ENCODE results near the gene MARCKS.
"Not testable (repeated sequence)": the region's sequence is repeated elsewhere in the genome, so short reads cannot be mapped to it uniquely, and the experiment has no call there.

The MARCKS gene

DNA sequence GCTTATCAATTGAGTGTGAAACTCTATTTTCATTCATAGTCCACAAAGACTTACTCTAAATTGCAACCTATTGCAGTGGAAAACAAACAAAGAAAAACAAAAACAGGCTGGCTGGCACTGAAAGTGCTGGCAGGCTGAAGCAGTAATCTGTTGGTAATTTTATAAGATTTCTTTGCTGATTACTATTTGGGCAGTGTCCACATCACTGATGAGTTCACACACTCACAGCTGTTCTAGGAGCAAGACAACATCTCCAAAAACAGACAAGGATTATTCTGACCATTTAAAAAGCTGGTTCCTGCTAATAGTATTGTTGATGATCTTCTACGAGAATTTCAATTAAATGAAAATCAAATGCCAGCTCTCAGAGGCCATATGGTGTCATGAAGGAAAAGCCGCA lies 26.9 kb downstream of the MARCKS start:
- no peak for DNase-seq (ENCODE audit: low read depth)

DNA sequence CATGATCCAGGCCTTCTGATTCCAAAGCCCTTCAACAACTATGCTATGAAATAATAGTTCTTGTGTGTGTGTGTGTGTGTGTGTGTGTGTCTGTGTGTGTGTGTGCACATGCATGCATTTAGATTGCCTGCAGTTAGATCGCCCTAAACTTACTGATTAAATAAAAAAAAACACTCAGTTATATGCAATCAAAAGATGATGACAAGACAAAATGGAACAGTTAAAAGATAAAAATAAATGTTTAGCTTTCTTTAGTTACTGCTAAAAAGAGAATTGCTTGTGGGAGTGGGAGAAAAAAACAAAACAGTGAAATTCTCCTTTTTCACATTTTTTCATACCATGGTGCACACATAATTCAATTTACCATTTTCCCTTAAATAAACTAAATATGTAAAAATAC lies 29.4 kb downstream of the MARCKS start:
- DNase-seq (ENCODE audit: low read depth) = no peak

DNA sequence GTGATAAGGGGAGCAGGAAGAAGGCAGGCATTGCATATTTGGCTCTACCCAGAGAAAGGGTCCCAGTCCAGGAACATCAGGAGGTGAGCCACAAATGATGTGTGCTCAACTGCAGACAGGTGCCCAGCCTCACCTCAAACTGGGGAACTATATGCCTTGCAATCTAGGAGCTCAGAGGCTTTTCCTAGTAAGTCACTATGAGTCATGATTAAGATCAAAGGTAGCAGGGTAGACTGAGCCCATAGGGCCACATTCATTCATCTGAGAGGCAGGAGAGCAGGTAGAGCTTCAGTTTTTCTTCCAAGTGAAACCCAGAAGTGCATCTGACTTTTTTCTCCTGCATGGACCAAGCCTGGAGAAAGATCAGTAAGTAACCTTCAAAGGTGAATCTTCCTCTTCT lies 31.3 kb downstream of the MARCKS start:
- DNase-seq (ENCODE audit: low read depth) = no peak

DNA sequence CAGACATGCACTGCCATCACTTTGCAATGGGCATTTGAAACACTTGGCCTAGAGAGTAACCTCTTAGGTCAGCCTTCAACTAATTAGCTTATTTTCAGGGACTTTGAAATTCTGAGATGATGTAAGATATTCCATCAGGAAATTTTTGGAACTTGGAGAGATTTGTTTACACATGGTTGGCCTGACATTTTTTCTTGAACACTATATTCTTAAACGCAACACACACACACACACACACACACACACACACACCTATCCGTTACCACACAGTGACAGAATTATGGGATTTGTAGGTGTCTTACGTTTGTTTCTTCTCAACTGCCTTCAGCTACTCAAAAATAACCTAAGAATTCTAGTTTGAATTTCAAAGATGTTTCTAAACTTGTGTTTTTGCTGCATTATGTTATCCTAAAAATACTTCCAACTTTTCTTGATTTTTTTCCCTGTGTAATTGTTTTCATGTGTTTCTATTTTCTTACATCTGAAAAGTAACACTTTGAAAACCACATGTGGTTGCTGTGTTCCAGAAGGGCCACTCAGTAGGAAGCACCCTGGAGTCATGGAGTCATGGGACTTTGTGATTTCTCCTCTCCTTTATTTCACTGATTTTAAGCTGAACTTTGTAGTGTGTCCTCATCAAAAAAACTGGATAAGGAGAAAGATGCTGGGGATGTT lies 31.9 kb downstream of the MARCKS start:
- DNase-seq (ENCODE audit: low read depth) = no peak

DNA sequence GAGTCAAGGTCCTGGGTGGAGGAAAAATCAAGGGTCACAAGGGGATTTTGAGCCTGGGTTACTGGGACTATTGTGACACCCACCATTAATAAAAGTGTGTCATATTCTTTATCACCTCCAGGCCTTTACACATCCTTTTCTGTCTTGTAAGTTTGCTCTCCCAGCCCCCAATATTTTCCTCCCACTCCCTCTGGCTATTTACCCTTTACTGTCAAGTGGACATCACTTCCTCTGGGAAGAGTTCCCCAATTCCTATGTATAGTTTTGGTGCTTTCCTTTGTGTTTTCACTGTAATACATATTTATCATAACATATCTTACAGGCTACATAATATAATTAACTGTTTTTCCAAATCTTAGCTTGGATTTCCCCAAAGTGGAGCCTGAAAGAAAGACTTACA lies 36.3 kb downstream of the MARCKS start:
- DNase-seq (ENCODE audit: low read depth) = no peak

DNA sequence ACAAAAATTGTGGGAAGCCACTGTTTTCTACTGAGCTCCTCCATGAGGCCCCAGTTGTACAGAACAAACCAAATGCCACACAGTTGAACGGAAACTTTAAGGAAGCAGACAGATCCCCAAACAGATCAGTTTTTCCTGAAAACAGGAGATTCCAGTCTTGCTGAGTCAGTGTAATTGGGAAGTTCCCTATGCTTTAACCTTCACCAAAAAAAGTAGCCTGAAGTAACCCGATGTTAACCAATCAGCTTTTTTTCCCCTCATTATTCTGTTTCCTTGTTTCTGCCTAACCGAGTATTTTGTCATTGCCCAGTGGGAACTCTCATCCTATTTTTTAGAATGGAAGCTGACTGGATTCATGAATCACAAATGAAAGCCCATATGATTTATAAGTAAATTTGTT lies 36.7 kb downstream of the MARCKS start:
- no peak for DNase-seq (ENCODE audit: low read depth)

DNA sequence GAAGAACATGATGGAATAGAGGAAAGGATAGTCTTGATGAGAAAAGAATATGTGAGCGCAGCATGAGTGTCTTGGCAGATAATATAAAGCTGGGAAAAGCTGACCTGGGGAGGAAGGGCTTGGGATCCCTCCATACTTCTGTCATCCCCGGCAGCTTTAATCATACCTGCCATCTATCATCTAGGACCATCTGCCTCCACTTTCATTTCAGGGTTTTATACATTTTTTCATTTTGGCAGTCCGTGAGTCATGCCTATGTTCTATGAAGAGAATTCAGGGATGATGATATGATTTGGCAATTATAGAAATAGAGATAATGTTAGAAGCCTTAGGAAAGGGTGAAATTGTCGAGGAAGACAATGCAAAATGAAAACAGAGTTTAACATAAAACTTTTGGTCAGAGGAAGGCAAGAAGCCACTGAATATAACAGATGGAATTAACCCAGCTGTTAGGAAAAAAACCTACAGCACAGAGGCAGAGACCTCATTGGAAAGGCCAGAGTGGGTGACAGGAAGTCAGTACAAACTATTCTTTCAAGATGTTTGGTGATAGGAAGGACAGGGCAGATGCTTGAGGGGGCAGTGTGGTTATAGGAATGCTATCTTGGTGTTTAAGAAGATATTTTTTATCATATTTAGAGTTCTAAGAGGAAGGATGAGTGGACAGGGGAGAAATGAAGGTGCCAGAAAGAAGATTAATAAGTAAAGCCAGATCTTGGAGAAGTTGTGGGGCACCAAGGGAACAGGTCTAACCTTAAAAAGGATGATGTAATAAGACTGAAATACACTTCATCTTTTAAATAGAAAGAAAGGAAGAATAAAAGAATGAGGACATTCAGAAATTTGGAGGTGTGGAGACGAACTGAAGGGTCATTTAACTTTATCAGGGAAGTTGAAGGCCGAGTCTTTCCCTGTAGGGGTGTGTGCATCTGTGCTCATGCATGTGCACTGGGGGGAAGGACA lies 37.8 kb downstream of the MARCKS start:
- DNase-seq (ENCODE audit: low read depth) = no peak

DNA sequence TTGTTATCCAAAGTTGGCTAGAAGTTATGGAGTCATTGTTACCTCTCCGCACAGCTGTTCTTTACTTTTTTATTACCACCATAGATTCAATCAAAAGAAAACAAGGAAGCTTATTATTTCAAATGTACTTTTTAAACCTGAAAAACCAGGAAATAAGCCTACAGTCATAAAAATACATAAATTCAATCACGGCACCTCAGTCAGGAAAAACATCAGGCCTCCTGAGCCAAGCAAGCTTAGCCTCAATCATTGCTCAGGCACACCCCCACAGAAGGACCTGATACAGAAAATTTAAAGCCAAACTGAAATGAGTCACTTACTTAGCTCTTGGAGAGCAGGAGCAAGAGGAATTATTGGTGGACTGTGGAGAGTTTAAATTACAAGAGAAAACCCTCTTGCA lies 44.3 kb downstream of the MARCKS start:
- DNase-seq (ENCODE audit: low read depth) = no peak

DNA sequence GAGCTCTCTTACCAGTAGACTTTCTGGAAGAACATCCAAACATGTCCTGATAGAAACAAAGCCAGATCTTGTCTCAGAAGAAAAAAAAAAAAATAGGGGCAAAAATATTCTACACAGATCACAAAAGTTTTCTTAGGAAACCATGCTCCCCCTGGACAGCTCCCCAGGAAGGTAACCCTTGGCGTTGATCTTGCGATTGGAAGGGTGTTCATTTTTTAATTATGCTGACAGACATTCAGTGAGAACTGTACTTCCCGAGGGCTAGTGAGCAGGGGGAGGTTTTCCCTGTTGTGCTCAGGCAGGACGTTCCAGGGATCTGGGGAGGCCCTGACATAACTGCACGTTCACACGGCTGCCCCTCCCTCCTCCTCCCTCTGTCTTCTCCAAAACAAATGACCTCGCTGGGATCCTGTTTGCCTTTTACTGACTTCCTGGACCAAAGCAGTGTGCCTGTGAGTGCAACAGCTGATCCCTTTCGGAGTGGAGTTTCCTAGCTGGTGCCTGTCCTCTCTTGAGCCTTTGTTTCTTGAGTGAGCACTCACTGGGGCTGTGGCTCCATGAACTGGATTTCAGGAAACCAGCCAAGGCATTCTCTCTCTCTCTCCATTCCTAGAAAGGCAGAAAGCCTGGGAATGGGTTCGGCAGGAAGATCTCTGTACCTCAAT lies 46.7 kb downstream of the MARCKS start:
- no peak for DNase-seq (ENCODE audit: low read depth)

DNA sequence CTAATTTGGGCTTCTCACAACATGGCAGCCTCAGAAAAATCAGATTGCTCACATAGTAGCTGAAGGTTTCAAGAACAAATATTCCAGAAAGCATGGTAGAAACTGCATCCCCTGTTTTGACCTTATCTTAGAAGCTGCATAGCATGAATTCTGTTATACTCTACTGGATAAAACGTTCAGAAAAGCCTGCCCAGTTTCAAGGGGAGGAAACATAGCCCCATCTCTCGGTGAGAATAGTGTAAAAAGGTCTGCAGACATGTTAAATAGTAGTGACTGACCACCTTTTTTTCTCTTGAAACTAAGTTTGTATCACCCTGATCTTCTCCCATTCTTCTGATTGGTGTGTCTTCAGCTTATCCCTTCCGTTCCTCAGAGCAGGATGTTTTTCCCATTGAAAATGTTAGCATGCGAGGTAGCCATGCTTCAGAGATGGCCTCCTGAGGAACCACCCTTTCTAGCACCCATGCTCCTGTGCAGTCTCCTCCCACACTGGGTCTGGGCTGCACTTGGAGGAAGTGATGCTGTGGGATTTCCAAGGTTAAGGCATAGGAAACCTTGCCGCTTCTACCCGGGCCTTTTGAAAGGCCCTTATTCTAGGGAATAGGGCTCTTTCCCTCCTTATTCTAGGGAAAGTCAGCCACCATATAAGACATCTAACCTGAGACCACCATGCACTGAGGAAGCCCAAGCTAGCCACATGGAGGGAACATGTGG lies 50.1 kb downstream of the MARCKS start:
- no peak for DNase-seq (ENCODE audit: low read depth)

DNA sequence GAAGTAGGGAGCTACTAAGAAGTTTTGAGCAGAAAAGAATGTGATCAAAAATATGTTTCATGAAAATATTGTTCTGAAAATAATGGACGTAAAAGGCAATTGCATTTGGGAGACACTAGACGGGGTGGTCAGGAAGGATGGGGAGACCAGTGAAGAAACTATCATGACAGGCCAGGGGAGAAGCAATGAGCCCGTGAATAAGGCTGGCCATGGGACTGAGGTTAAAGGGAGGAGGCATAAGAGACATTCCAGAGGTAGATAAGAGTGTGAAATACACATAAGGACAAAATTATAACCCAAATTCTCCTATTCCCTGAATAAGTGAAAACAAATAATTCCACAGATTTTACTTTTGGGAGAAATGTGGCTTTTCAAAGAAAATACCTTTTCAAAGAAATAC lies 51.7 kb downstream of the MARCKS start:
- no peak for DNase-seq (ENCODE audit: low read depth)

DNA sequence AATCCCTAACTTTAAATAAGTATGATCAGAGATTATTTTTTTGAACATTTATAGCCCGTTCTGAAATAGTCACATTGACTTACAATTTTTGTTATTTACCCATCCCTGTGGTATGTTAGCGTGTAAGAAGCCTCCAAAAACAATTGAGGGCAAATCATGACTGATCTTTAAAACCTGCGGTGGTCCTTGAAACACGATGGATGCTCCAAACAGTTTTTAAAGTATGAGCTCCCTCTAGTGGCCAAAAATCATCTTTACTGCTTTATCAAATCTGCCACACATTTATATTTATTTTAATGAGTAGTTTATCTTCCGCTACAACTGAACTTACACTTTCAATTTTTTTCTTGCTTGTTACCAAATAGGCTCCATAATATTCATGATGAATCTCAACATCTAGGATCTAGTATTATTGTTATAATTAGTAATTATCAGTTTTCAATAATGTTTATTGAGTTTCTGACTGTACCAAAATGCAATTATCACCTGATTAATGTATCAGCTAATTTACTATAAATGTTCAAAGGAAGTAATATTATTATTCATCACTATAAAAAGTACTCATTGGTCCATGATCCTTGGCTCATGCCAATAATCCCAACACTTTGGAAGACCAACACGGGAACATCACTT lies 52.2 kb downstream of the MARCKS start:
- no peak for DNase-seq (ENCODE audit: low read depth)

DNA sequence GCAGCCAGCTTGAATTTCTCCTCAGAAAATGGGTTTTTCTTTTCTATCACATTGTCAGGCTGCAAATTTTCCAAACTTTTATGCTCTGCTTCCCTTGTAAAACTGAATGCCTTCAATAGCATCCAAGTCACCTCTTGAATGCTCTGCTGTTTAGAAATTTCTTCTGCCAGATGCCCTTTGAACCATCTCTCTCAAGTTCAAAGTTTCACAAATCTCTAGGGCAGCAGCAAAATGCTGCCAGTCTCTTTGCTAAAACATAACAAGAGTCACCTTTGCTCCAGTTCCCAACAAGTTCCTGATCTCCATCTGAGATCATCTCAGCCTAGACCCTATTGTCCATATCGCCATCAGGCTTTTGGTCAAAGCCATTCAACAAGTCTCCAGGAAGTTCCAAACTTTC lies 53.1 kb downstream of the MARCKS start:
- not testable (repeated sequence) for DNase-seq (ENCODE audit: low read depth)

Data from activated T-cell treated with anti-CD3 and anti-CD28 coated beads for 24 hours (primary cell).